Esophagus muscularis mucosa (tissue), 4 donors: ENCODE measurements around the gene POTEF.

ENCODE experiments used
- CTCF ChIP-seq, 3 experiments: fragments of 200-600 bp in 2 of 3; fragments of 450-650 bp in 1 of 3; sonication (generic) in 2 of 3; IDR thresholded peaks; one replicate each; pipeline ENCODE4 v1.5.1; 2017 to 2019; ENCODE audit warnings: antibody characterized with exemption in 3 of 3, mild to moderate bottlenecking in 2 of 3, moderate library complexity in 1 of 3
- EP300 ChIP-seq: sonication (generic); formaldehyde crosslinking; IDR thresholded peaks from one replicate; pipeline ENCODE4 v1.6.1; 2017; ENCODE audit warnings: antibody characterized with exemption
- POLR2A ChIP-seq: fragments of 450-650 bp; IDR thresholded peaks from one replicate; pipeline ENCODE4 v1.6.1; 2017; ENCODE audit warnings: antibody characterized with exemption, moderate library complexity, mild to moderate bottlenecking, low read depth

- no peak for TF ChIP-seq EP300
- TF ChIP-seq CTCF (IDR thresholded peaks at IDR 0.05) = no peak
- no peak for TF ChIP-seq POLR2A
Measured at GRCh38 chr2:130156624-130157004, 27.6 kb upstream of the POTEF start.
